Measurements from ENCODE around the gene CLEC7A.

CLEC7A gene

GRCh38 chr12:10130042-10130441 is at the start of gene CLEC7A:
Gene CLEC7A (minus strand): TSS chr12:10130199. CDS start chr12:10130082, 117 bp downstream.
- H3K4me1 ChIP-seq (ENCODE audit: control insufficient read depth, insufficient read depth, low read length), result peaks cover 29% of the 10 kb centered on the region
- no peak within 1 kb of the TSS for H3K4me3 ChIP-seq (ENCODE audit: low read depth, low read length)

GRCh38 chr12:10179776-10180181 is 49.8 kb upstream of the CLEC7A start:
- Histone ChIP-seq H3K36me3 (ENCODE audit: control insufficient read depth, insufficient read depth, low read length) (no peaks in the 10 kb centered on the region), H3K9me3 (ENCODE audit: control insufficient read depth, insufficient read depth, low read length) (no peaks in the 10 kb centered on the region), H3K9ac (ENCODE audit: low read depth, low read length) (no peak overlapping the region), H3K4me1 (ENCODE audit: control insufficient read depth, insufficient read depth, low read length) (peaks cover 4% of the 10 kb centered on the region), H3K27me3 (ENCODE audit: control insufficient read depth, insufficient read depth, low read length) (no peaks in the 10 kb centered on the region), H3K4me3 (ENCODE audit: low read depth, low read length) (no peak overlapping the region)

More at GRCh38 chr12:10130042-10130441, at the start of gene CLEC7A:
- Histone ChIP-seq H3K9me3 (ENCODE audit: control insufficient read depth, insufficient read depth, low read length) (no peaks in the 10 kb centered on the region), H3K36me3 (ENCODE audit: control insufficient read depth, insufficient read depth, low read length) (no peaks in the 10 kb centered on the region), H3K27me3 (ENCODE audit: control insufficient read depth, insufficient read depth, low read length) (no peaks in the 10 kb centered on the region), H3K9ac (ENCODE audit: low read depth, low read length) (no peak within 1 kb of the TSS)

GRCh38 chr12:10178821-10179220 is 48.8 kb upstream of the CLEC7A start, which contains the start of gene TMEM52B:
Gene TMEM52B (plus strand): TSS chr12:10179032. CDS start chr12:10179575, 543 bp downstream.
- H3K4me3 ChIP-seq (ENCODE audit: low read depth, low read length), result no peak within 1 kb of the TSS
- peaks cover 4% of the 10 kb centered on the region for H3K4me1 ChIP-seq (ENCODE audit: control insufficient read depth, insufficient read depth, low read length)
- no peak within 1 kb of the TSS for H3K9ac ChIP-seq (ENCODE audit: low read depth, low read length)
- H3K36me3 ChIP-seq (ENCODE audit: control insufficient read depth, insufficient read depth, low read length), result no peaks in the 10 kb centered on the region
- H3K9me3 ChIP-seq (ENCODE audit: control insufficient read depth, insufficient read depth, low read length), result no peaks in the 10 kb centered on the region
- H3K27me3 ChIP-seq (ENCODE audit: control insufficient read depth, insufficient read depth, low read length), result no peaks in the 10 kb centered on the region

- H3K36me3 ChIP-seq (ENCODE audit: control insufficient read depth, insufficient read depth, low read length), result no peaks in the 10 kb centered on the region
- H3K27me3 ChIP-seq (ENCODE audit: control insufficient read depth, insufficient read depth, low read length), result no peaks in the 10 kb centered on the region
- H3K4me3 ChIP-seq (ENCODE audit: low read depth, low read length), result no peak overlapping the region
- H3K9me3 ChIP-seq (ENCODE audit: control insufficient read depth, insufficient read depth, low read length), result no peaks in the 10 kb centered on the region
- peaks cover 2% of the 10 kb centered on the region for H3K4me1 ChIP-seq (ENCODE audit: control insufficient read depth, insufficient read depth, low read length)
- no peak overlapping the region for H3K9ac ChIP-seq (ENCODE audit: low read depth, low read length)
These were observed 46.0 kb upstream of the CLEC7A start for GRCh38 chr12:10175846-10176636.

- no peaks in the 10 kb centered on the region for H3K9me3 ChIP-seq (ENCODE audit: control insufficient read depth, insufficient read depth, low read length)
- H3K36me3 ChIP-seq (ENCODE audit: control insufficient read depth, insufficient read depth, low read length), result no peaks in the 10 kb centered on the region
- H3K4me1 ChIP-seq (ENCODE audit: control insufficient read depth, insufficient read depth, low read length), result peaks cover 2% of the 10 kb centered on the region
- H3K27me3 ChIP-seq (ENCODE audit: control insufficient read depth, insufficient read depth, low read length), result no peaks in the 10 kb centered on the region
- H3K9ac ChIP-seq (ENCODE audit: low read depth, low read length), result no peak overlapping the region
- no peak overlapping the region for H3K4me3 ChIP-seq (ENCODE audit: low read depth, low read length)
These were observed 45.1 kb upstream of the CLEC7A start for GRCh38 chr12:10174986-10175614.

- Histone ChIP-seq H3K9ac (ENCODE audit: low read depth, low read length) (no peak within 1 kb of the TSS), H3K36me3 (ENCODE audit: control insufficient read depth, insufficient read depth, low read length) (no peaks in the 10 kb centered on the region), H3K27me3 (ENCODE audit: control insufficient read depth, insufficient read depth, low read length) (no peaks in the 10 kb centered on the region), H3K4me3 (ENCODE audit: low read depth, low read length) (no peak within 1 kb of the TSS), H3K4me1 (ENCODE audit: control insufficient read depth, insufficient read depth, low read length) (no peaks in the 10 kb centered on the region), H3K9me3 (ENCODE audit: control insufficient read depth, insufficient read depth, low read length) (no peaks in the 10 kb centered on the region)
These were observed 42.2 kb upstream of the CLEC7A start, which contains the start of gene OLR1 for GRCh38 chr12:10171973-10172728. Gene OLR1 (minus strand): TSS chr12:10172132. CDS start chr12:10172077, 55 bp downstream.

GRCh38 chr12:10170216-10170615 is 40.2 kb upstream of the CLEC7A start:
- Histone ChIP-seq H3K9ac (ENCODE audit: low read depth, low read length) (no peak overlapping the region), H3K27me3 (ENCODE audit: control insufficient read depth, insufficient read depth, low read length) (no peaks in the 10 kb centered on the region), H3K4me1 (ENCODE audit: control insufficient read depth, insufficient read depth, low read length) (no peaks in the 10 kb centered on the region), H3K4me3 (ENCODE audit: low read depth, low read length) (no peak overlapping the region), H3K36me3 (ENCODE audit: control insufficient read depth, insufficient read depth, low read length) (no peaks in the 10 kb centered on the region), H3K9me3 (ENCODE audit: control insufficient read depth, insufficient read depth, low read length) (no peaks in the 10 kb centered on the region)

GRCh38 chr12:10169104-10169503 is 39.1 kb upstream of the CLEC7A start:
- Histone ChIP-seq H3K4me3 (ENCODE audit: low read depth, low read length) (no peak overlapping the region), H3K9ac (ENCODE audit: low read depth, low read length) (no peak overlapping the region)

GRCh38 chr12:10167599-10167998 is 37.6 kb upstream of the CLEC7A start:
- no peak overlapping the region for H3K9ac ChIP-seq (ENCODE audit: low read depth, low read length)
- H3K27me3 ChIP-seq (ENCODE audit: control insufficient read depth, insufficient read depth, low read length), result no peaks in the 10 kb centered on the region
- no peaks in the 10 kb centered on the region for H3K9me3 ChIP-seq (ENCODE audit: control insufficient read depth, insufficient read depth, low read length)
- no peaks in the 10 kb centered on the region for H3K36me3 ChIP-seq (ENCODE audit: control insufficient read depth, insufficient read depth, low read length)
- H3K4me3 ChIP-seq (ENCODE audit: low read depth, low read length), result no peak overlapping the region
- no peaks in the 10 kb centered on the region for H3K4me1 ChIP-seq (ENCODE audit: control insufficient read depth, insufficient read depth, low read length)

More at GRCh38 chr12:10169104-10169503, 39.1 kb upstream of the CLEC7A start:
- H3K36me3 ChIP-seq (ENCODE audit: control insufficient read depth, insufficient read depth, low read length), result no peaks in the 10 kb centered on the region
- H3K4me1 ChIP-seq (ENCODE audit: control insufficient read depth, insufficient read depth, low read length), result no peaks in the 10 kb centered on the region
- no peaks in the 10 kb centered on the region for H3K9me3 ChIP-seq (ENCODE audit: control insufficient read depth, insufficient read depth, low read length)
- H3K27me3 ChIP-seq (ENCODE audit: control insufficient read depth, insufficient read depth, low read length), result no peaks in the 10 kb centered on the region

- no peaks in the 10 kb centered on the region for H3K36me3 ChIP-seq (ENCODE audit: control insufficient read depth, insufficient read depth, low read length)
- H3K4me3 ChIP-seq (ENCODE audit: low read depth, low read length), result no peak overlapping the region
- no peaks in the 10 kb centered on the region for H3K9me3 ChIP-seq (ENCODE audit: control insufficient read depth, insufficient read depth, low read length)
- no peaks in the 10 kb centered on the region for H3K4me1 ChIP-seq (ENCODE audit: control insufficient read depth, insufficient read depth, low read length)
- H3K27me3 ChIP-seq (ENCODE audit: control insufficient read depth, insufficient read depth, low read length), result no peaks in the 10 kb centered on the region
- no peak overlapping the region for H3K9ac ChIP-seq (ENCODE audit: low read depth, low read length)
These were observed 35.4 kb upstream of the CLEC7A start for GRCh38 chr12:10165421-10165820.

- H3K36me3 ChIP-seq (ENCODE audit: control insufficient read depth, insufficient read depth, low read length), result no peaks in the 10 kb centered on the region
- H3K4me3 ChIP-seq (ENCODE audit: low read depth, low read length), result no peak overlapping the region
- no peak overlapping the region for H3K9ac ChIP-seq (ENCODE audit: low read depth, low read length)
- H3K9me3 ChIP-seq (ENCODE audit: control insufficient read depth, insufficient read depth, low read length), result no peaks in the 10 kb centered on the region
- no peaks in the 10 kb centered on the region for H3K27me3 ChIP-seq (ENCODE audit: control insufficient read depth, insufficient read depth, low read length)
- H3K4me1 ChIP-seq (ENCODE audit: control insufficient read depth, insufficient read depth, low read length), result no peaks in the 10 kb centered on the region
These were observed 33.1 kb upstream of the CLEC7A start for GRCh38 chr12:10163084-10163483.
